NCI-H1694 (cell line): ENCODE results near the gene PLCL2.
"Not testable (repeated sequence)": the region's sequence is repeated elsewhere in the genome, so short reads cannot be mapped to it uniquely, and the experiment has no call there.

Experiments
- DNase-seq: peaks from one replicate; lab custom pipeline; 2025; lab: John Stamatoyannopoulos, UW

PLCL2 gene

DNA sequence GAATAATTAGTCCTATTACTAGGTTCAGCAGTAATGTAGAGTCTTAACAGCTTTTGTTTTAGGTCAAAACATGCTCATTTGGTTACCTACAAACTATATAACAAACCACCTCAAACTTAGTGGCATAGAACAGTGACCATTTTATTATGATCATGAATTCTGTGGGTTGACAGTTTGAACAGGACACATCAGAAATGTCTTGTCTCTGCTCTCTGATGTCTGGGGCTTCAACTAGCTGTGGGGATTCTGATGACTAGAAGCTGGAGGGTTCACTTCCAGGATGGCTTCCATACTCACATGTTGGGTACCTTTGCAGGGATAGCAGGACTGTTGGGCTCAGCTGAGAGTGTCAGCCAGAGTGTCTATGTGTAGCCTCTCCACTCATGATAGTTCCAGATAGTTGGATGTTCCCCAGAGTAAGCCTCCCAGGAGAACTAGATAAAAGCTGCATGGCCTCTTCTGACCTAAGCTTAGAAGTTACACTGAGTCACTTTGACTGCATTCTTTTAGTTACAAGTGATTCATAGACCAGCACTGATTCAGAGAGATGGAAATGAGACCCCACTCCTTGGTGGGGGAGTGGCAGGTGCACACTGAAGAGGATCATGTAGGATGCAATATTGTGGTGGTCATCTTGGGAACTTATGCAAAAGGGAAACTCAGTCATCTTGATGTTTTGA, 32.6 kb downstream of the PLCL2 start:
- no peak for DNase-seq

GRCh38 chr3:16917980-16918682, 33.4 kb downstream of the PLCL2 start:
- no peak for DNase-seq

- no peak for DNase-seq
These were observed 33.9 kb downstream of the PLCL2 start for GRCh38 chr3:16918683-16919025.

DNA sequence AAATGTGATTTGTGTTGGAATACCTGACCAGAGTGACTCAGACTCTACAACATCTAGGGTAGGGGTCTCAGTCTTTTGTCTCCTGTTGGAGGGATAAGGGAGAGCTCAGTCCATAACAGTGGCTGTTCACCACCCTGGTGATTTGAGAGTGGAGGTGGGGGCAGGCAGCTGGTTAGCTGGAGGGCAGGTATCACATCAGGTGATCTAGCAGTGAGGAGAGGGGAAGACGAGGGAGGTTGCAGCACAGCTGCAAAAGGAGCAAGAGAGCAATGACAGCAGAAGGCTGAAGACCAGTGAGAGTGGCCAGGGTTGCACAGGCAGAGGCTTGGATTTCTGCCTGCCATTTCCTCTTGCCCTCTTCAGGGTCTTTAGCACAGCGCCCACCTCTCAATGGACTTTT, 38.4 kb downstream of the PLCL2 start:
- DNase-seq = no peak

DNA sequence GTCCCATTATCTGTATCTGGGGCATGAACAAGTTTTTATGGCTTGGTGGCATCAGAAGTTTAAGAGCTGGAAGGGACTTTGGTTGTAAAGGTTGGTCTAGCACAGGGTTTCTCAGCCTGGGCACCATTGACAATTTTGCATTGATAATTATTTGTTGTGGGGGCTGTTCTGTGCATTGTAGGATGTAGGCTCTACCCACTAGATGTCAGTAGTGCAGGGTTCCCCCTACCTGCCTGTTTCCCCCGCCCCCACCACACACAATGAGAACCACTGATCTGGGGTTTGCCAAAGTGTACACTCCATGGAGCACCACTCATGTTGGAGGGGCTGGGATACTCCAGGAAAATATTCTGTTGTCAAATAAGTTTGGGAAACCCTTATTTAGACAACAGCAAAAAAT, 42.7 kb downstream of the PLCL2 start:
- no peak for DNase-seq

DNA sequence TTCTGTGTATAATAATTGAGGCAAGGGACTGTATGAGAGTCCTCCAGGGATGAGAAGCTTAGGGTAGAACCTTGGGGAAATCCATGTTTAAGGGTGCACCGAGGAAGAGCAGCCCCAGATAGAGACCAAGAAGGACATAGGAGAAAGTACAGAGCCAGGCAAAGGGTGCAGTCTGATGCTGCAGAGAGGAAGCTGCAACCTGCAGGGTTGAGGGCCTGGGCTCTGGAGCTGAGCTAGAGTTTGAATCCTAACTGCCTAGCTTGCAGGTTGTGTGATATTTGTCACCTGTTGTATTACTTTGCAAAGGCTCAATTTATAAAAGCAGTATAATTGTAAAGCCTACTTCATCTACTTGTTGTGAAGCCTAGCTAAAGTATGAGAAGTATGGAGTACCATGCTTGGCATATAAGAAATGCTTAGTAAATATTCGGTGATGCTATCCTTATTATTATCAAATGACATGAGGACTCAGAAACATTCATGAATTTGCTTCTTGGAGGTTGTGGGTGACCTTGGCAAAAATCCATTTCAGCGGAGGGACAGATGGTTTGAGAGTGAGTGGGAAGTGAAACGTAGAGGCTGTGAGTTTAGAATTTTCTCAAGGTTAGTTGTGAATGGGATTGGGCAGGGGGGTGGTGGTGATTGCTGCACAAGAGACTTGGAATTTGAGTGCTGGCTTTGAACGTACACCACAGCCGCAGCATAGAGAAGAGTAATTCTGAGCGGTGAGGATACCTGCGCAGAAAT, 43.8 kb downstream of the PLCL2 start:
- no peak for DNase-seq

- DNase-seq = no peak
These were observed 44.6 kb downstream of the PLCL2 start for GRCh38 chr3:16929311-16929710.

- no peak for DNase-seq
These were observed 48.1 kb downstream of the PLCL2 start for GRCh38 chr3:16932877-16933276.

DNA sequence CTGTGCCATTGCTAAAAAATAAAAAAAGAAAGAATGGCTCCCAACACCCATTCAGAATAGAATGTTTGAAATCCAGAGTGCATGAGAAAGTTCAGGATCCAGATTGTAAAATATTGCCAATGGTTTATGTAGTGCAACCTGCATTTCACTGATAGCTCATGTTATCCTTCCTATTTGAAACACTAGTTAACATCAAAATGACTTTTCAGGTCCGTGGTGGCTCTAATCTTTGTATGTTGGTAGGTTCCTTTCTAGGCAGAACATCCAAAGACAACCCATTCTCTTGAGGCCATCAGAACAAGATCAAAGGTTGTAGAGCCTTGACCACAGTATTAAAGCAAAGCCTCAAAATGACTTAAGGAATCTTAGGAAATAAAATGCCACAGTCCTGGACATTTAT, 51.0 kb downstream of the PLCL2 start:
- DNase-seq = no peak

DNA sequence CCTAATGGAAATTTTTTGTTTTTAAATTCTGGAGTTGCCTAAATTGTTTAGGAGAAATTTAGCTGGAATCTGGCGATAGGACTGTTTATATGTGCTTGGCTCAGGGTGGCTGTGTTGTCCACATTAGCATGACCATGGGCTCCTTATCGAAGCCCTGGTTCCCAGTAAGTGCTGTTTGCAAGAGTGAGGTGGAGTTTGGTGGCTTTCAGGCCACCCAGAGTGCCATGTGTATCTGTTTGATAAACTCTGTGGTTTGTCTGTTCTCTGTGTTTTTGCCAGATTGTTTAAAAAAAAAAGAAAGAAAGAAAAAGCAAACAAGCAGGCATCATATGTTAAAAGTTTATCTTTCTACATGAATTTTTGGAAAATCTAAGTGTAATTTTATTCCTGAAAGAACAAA, 51.5 kb downstream of the PLCL2 start:
- DNase-seq = no peak

DNA sequence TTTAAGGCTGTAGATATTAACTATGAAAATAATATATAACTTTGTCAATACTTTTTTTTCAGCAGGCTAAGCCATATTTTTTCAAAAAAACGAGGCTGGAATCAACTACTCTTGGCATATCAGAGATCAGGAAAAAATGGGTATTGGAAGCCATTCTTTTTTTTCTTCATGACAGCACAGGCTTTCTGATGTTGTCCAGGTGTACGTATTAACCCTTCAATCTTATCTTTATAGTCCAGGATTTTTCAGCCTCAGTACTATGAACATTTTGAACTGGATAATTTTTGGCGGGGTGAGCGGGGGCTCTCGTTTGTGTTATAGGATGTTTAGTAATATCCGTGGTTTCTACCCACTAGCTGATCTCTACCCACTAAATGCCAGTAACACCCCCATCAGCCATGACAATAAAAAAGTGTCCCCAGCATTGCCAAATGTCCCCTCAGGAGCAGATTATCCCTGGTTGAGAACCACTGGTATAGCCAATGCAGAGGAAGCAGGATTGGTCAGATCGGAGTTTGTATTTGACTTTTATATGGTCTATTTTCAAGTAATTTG, 52.0 kb downstream of the PLCL2 start:
- DNase-seq = no peak

GRCh38 chr3:16937326-16937845, 52.6 kb downstream of the PLCL2 start:
- DNase-seq = no peak

- DNase-seq = no peak
These were observed 56.3 kb downstream of the PLCL2 start for GRCh38 chr3:16940769-16941700.

- no peak for DNase-seq
These were observed 58.2 kb downstream of the PLCL2 start for GRCh38 chr3:16942955-16943354.

- no peak for DNase-seq
These were observed 59.1 kb downstream of the PLCL2 start for GRCh38 chr3:16943857-16944256.

DNA sequence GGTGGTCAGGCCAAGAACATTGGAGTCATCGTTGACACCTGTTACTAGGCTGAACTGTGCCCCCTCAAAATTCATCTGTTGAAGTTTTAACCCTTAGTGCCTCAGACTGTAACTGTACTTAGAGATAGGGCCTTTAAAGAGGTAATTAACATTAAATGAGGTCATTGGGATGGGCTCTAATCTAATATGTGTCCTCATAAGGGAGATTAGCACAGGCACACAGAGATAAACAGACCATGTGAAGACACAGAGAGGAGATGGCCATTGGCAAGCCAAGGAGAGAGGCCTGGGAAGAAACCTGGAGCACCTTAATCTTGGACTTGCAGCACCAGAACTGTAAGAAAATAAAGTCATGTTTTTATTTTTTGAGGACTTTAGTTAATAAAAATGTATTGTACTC, 59.6 kb downstream of the PLCL2 start:
- DNase-seq = no peak

GRCh38 chr3:16945330-16945729, 60.6 kb downstream of the PLCL2 start:
- no peak for DNase-seq

GRCh38 chr3:16950282-16950681, 65.5 kb downstream of the PLCL2 start:
- no peak for DNase-seq

DNA sequence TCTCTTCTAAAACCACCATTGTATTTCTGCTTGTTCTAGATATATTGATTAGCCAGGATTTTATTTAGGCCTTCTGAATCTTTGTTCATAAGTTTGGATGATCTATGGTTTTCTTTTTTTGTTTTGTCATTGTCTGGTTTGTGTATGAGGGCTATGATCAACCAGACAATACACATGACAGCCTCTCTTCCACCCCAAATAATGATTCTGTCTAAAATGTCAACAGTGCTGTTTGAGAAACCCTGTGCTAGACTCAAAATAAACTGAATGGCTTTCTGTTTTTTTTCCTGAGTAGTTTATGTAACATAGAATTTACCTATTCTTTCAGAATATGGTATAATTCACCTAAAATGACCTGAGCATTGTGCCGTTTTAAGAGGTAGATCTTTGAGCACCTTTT, 66.1 kb downstream of the PLCL2 start:
- DNase-seq = no peak

GRCh38 chr3:16957852-16958251, 73.1 kb downstream of the PLCL2 start:
- DNase-seq = not testable (repeated sequence)

- DNase-seq = no peak
These were observed 75.4 kb downstream of the PLCL2 start for GRCh38 chr3:16960125-16960524.
